ENCODE measurements around the gene SPATA3. TPM values are rescaled to one million over a fixed set of nuclear protein-coding genes. Genes with fewer than 3 reads are reported as not detected.

Gene SPATA3
- total RNA-seq, 2 experiments from 2014 or later = 0.71 TPM; not detected in 1

GRCh38 chr2:230987137-230988020 is 8.5 kb upstream of the SPATA3 start:
- ChIA-PET POLR2A (interaction anchor here (0.7 kb wide), 1 partner anchor 84 kb away, joined by 3 read pairs; no protein-coding TSS in a partner anchor), CTCF (interaction anchor here (0.6 to 4.8 kb wide), 28 partner anchors 12 to 766 kb away, joined by 3 to 31 read pairs (median 4); partner anchors contain the start of gene GPR55)
- no peak overlapping the region for H3K27ac Mint-ChIP-seq
- H3K4me1 Mint-ChIP-seq = peaks cover 34% of the 10 kb centered on the region
- DNase-seq = peak; percentile 71
- H3K4me3 Mint-ChIP-seq = peak overlapping the region; percentile 53
- peaks cover 12% of the 10 kb centered on the region for H3K27me3 Mint-ChIP-seq
- no peaks in the 10 kb centered on the region for H3K36me3 Mint-ChIP-seq (ENCODE audit: low read depth)
- no peaks in the 10 kb centered on the region for H3K9me3 Mint-ChIP-seq

GRCh38 chr2:230989731-230990130 is 6.2 kb upstream of the SPATA3 start:
- ChIA-PET POLR2A (no interaction called here), CTCF (interaction anchor here (0.6 to 4.8 kb wide), 2 partner anchors 52 to 84 kb away, joined by 3 to 24 read pairs; no protein-coding TSS in a partner anchor)
- H3K9me3 Mint-ChIP-seq = no peaks in the 10 kb centered on the region
- H3K36me3 Mint-ChIP-seq (ENCODE audit: low read depth) = no peaks in the 10 kb centered on the region
- peaks cover 18% of the 10 kb centered on the region for H3K27me3 Mint-ChIP-seq
- DNase-seq = no peak
- H3K4me1 Mint-ChIP-seq = peaks cover 21% of the 10 kb centered on the region
- no peak overlapping the region for H3K27ac Mint-ChIP-seq
- no peak overlapping the region for H3K4me3 Mint-ChIP-seq

DNA sequence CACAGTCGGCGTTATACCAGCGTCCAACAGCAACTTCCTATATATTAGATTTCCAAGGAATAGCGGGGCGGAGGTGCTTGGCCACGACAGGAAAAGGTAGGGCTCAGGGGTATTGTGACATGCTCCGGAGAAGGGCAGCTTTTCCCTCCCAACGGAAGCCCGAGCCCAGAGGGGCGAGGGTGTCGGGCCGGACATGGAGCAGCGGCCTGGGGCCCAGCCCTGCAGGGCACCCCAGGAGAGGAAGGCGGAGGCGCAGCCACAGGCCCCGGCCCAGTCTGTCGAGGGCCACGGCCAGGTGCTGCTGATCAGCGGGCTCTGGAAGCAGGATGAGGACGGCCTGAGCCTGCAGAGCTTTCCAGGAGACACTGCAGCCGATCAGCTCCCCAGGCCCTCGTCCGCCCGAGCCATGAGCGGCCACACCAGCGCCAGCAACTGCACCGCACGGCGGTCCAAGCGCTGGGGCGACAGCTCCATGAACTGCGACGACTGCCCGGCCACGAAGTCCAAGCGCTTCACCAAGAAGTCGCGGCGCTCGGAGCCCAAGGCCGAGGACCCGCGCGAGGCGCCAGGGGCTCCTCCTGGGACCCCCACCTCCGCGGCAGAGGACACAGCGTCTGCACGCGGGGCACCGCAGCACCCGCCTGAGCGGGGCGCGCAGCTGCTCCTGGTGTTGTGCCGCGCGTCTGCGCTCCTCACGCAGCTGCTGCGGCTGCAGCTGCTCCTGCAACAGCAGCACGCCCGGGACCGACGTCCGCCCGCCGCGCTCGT is 5.6 kb upstream of the SPATA3 start:
- CTCF ChIA-PET = interaction anchor here (4.8 kb wide), 1 partner anchor 85 kb away, joined by 24 read pairs; no protein-coding TSS in a partner anchor
- Mint-ChIP-seq H3K4me1 (peaks cover 16% of the 10 kb centered on the region), H3K36me3 (ENCODE audit: low read depth) (no peaks in the 10 kb centered on the region), H3K4me3 (no peak overlapping the region), H3K27me3 (peaks cover 18% of the 10 kb centered on the region), H3K9me3 (no peaks in the 10 kb centered on the region), H3K27ac (no peak overlapping the region)
- POLR2A ChIA-PET = no interaction called here
- no peak for DNase-seq

DNA sequence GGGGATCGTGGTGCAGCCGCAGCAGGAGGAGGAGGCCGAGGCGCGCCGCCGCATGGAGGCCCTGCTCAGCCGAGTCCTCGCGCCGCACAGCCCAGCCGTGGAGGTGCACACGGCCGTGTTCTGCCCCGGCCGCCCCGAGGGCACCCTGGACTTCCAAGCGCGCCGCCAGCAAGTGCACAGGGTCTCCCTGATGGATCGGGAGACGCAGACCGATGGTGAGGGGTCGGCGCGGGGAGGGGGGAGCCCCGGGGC is 5.1 kb upstream of the SPATA3 start:
- Mint-ChIP-seq H3K27ac (no peak overlapping the region), H3K9me3 (no peaks in the 10 kb centered on the region), H3K36me3 (ENCODE audit: low read depth) (no peaks in the 10 kb centered on the region), H3K4me1 (peaks cover 11% of the 10 kb centered on the region), H3K27me3 (peaks cover 18% of the 10 kb centered on the region), H3K4me3 (no peak overlapping the region)
- no peak for DNase-seq
- CTCF ChIA-PET = interaction anchor here (4.8 kb wide), 1 partner anchor 85 kb away, joined by 24 read pairs; no protein-coding TSS in a partner anchor
- POLR2A ChIA-PET = no interaction called here

GRCh38 chr2:230991598-230991997 is 4.3 kb upstream of the SPATA3 start:
- no peak for DNase-seq
- no peak overlapping the region for H3K4me3 Mint-ChIP-seq
- no peaks in the 10 kb centered on the region for H3K9me3 Mint-ChIP-seq
- ChIA-PET POLR2A (no interaction called here), CTCF (interaction anchor here (1.0 to 1.3 kb wide), 2 partner anchors 89 to 167 kb away, joined by 4 to 5 read pairs; no protein-coding TSS in a partner anchor)
- peaks cover 18% of the 10 kb centered on the region for H3K27me3 Mint-ChIP-seq
- no peaks in the 10 kb centered on the region for H3K36me3 Mint-ChIP-seq (ENCODE audit: low read depth)
- H3K27ac Mint-ChIP-seq = no peak overlapping the region
- H3K4me1 Mint-ChIP-seq = peaks cover 8% of the 10 kb centered on the region

DNA sequence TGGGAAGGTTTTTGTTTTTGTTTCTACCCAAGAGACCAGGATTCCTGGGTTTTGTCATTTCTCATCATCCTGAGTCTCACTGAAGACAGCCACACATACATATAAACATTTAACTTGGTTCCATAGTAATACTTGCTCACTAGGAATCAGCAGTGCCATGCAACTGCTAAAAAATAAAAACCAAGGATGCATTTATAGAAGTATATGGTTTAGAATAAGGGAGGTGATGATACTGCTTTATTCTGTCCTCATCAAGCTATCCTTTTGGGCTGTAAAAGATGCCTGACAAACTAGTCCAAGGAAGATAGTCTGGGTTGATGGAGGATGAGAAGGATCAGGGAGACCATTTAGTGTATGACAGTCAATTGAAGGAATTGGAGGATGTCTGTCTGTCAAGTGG is 740 bp downstream of the SPATA3 start:
- Mint-ChIP-seq H3K27me3 (peaks cover 39% of the 10 kb centered on the region), H3K4me1 (no peaks in the 10 kb centered on the region), H3K9me3 (no peaks in the 10 kb centered on the region), H3K36me3 (ENCODE audit: low read depth) (no peaks in the 10 kb centered on the region), H3K4me3 (no peak overlapping the region), H3K27ac (no peak overlapping the region)
- DNase-seq = no peak
- ChIA-PET POLR2A (no interaction called here), CTCF (interaction anchor here (1.1 kb wide), 1 partner anchor 12 kb away, joined by 3 read pairs; no protein-coding TSS in a partner anchor)

DNA sequence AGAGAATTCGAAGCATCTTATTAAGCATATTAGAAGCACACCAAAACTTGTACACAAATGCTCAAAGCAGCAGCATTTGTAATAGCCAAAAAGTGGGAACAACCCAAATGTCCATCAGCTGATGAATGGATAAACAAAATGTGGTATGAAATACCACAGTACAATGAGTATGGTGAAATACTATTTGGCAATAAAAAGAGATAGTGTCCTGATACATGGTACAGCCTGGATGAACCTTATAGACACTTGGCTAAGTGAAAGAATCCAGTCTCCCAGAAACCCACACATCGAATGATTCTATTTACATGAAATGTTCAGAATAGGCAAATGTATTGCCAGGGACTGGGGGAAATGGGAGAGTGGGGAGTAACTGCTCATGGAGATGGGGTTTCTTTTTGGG is 3.0 kb downstream of the SPATA3 start:
- ChIA-PET CTCF (interaction anchor here (1.3 to 2.8 kb wide), 2 partner anchors 11 to 151 kb away, joined by 3 to 11 read pairs; no protein-coding TSS in a partner anchor), POLR2A (no interaction called here)
- Mint-ChIP-seq H3K9me3 (no peaks in the 10 kb centered on the region), H3K27me3 (peaks cover 46% of the 10 kb centered on the region), H3K36me3 (ENCODE audit: low read depth) (no peaks in the 10 kb centered on the region), H3K4me3 (no peak overlapping the region), H3K27ac (no peak overlapping the region), H3K4me1 (no peaks in the 10 kb centered on the region)
- no peak for DNase-seq

- Mint-ChIP-seq H3K9me3 (no peaks in the 10 kb centered on the region), H3K27ac (no peak overlapping the region), H3K36me3 (ENCODE audit: low read depth) (no peaks in the 10 kb centered on the region), H3K27me3 (peaks cover 46% of the 10 kb centered on the region), H3K4me3 (no peak overlapping the region), H3K4me1 (no peaks in the 10 kb centered on the region)
- ChIA-PET CTCF (interaction anchor here (2.8 kb wide), 1 partner anchor 12 kb away, joined by 11 read pairs; no protein-coding TSS in a partner anchor), POLR2A (no interaction called here)
- no peak for DNase-seq
Measured at GRCh38 chr2:230999477-230999876, 3.6 kb downstream of the SPATA3 start.

- ChIA-PET CTCF (interaction anchor here (2.8 kb wide), 1 partner anchor 13 kb away, joined by 11 read pairs; no protein-coding TSS in a partner anchor), POLR2A (no interaction called here)
- no peak for DNase-seq
- H3K9me3 Mint-ChIP-seq = peaks cover 4% of the 10 kb centered on the region
- H3K4me1 Mint-ChIP-seq = no peaks in the 10 kb centered on the region
- H3K36me3 Mint-ChIP-seq (ENCODE audit: low read depth) = peaks cover 3% of the 10 kb centered on the region
- no peak overlapping the region for H3K27ac Mint-ChIP-seq
- H3K27me3 Mint-ChIP-seq = peaks cover 46% of the 10 kb centered on the region
- no peak overlapping the region for H3K4me3 Mint-ChIP-seq
Measured at GRCh38 chr2:231000211-231000904, 4.4 kb downstream of the SPATA3 start.

GRCh38 chr2:231001036-231001435 is 5.1 kb downstream of the SPATA3 start:
- ChIA-PET CTCF (interaction anchor here (2.8 kb wide), 1 partner anchor 13 kb away, joined by 11 read pairs; no protein-coding TSS in a partner anchor), POLR2A (no interaction called here)

GRCh38 chr2:231001921-231002320 is 6.0 kb downstream of the SPATA3 start:
- Mint-ChIP-seq H3K27me3 (peaks cover 46% of the 10 kb centered on the region), H3K4me3 (no peak overlapping the region), H3K9me3 (peaks cover 7% of the 10 kb centered on the region), H3K27ac (no peak overlapping the region), H3K36me3 (ENCODE audit: low read depth) (peaks cover 5% of the 10 kb centered on the region), H3K4me1 (no peaks in the 10 kb centered on the region)
- DNase-seq = no peak
- ChIA-PET POLR2A (no interaction called here), CTCF (no interaction called here)

More at GRCh38 chr2:231001036-231001435, 5.1 kb downstream of the SPATA3 start:
- Mint-ChIP-seq H3K27me3 (peaks cover 46% of the 10 kb centered on the region), H3K27ac (no peak overlapping the region), H3K4me3 (no peak overlapping the region), H3K9me3 (peaks cover 7% of the 10 kb centered on the region), H3K4me1 (no peaks in the 10 kb centered on the region), H3K36me3 (ENCODE audit: low read depth) (peaks cover 5% of the 10 kb centered on the region)
- DNase-seq = no peak

DNA sequence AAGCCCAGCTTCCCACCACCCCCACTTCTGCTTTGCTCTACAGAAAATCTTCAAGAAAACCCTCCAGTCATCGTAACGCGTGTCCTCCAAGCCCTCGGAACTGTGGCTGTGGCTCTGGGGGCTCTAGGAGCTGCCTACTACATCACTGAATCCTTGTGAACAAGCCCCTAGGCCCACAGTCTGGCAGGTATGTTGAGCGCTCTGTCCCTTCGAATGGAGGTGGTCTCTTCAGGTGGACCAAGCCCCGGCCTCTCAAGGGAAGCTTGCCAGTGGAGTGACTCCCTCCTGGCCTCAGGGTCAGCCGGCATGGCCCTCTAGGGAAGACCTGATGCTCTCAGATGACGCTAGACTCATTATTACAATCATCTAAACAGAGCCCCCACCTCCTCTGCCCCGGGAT is 6.7 kb downstream of the SPATA3 start:
- H3K4me1 Mint-ChIP-seq = no peaks in the 10 kb centered on the region
- H3K36me3 Mint-ChIP-seq (ENCODE audit: low read depth) = peaks cover 5% of the 10 kb centered on the region
- H3K9me3 Mint-ChIP-seq = peaks cover 7% of the 10 kb centered on the region
- ChIA-PET POLR2A (no interaction called here), CTCF (interaction anchor here (0.6 kb wide), 1 partner anchor 10 kb away, joined by 4 read pairs; no protein-coding TSS in a partner anchor)
- peaks cover 45% of the 10 kb centered on the region for H3K27me3 Mint-ChIP-seq
- DNase-seq = no peak
- no peak overlapping the region for H3K4me3 Mint-ChIP-seq
- no peak overlapping the region for H3K27ac Mint-ChIP-seq
